SH-SY5Y (cell line): ENCODE measurements around the gene COPRS.

Source experiments
- GATA2 ChIP-seq: IDR thresholded peaks from 2 replicates; pipeline ENCODE4 v1.6.1; 2011; ENCODE audit warnings: mild to moderate bottlenecking, low read depth, low read length
- GATA3 ChIP-seq: IDR thresholded peaks from 2 replicates; pipeline ENCODE4 v1.6.1; 2011; ENCODE audit warnings: low read depth, mild to moderate bottlenecking, low read length, moderate library complexity

- no peak for TF ChIP-seq GATA3
- no peak for TF ChIP-seq GATA2
Measured at GRCh38 chr17:31815212-31815730, 43.8 kb downstream of the COPRS start.
